GM15510 (cell line): ENCODE measurements around the gene OGFOD3.

ENCODE experiments used
- POLR2A ChIP-seq: IDR thresholded peaks from 3 replicates; pipeline ENCODE4 v1.6.1; 2011; ENCODE audit warnings: borderline replicate concordance; ENCODE audit not compliant: insufficient read length; ENCODE audit errors: extremely low read depth

Gene OGFOD3

DNA sequence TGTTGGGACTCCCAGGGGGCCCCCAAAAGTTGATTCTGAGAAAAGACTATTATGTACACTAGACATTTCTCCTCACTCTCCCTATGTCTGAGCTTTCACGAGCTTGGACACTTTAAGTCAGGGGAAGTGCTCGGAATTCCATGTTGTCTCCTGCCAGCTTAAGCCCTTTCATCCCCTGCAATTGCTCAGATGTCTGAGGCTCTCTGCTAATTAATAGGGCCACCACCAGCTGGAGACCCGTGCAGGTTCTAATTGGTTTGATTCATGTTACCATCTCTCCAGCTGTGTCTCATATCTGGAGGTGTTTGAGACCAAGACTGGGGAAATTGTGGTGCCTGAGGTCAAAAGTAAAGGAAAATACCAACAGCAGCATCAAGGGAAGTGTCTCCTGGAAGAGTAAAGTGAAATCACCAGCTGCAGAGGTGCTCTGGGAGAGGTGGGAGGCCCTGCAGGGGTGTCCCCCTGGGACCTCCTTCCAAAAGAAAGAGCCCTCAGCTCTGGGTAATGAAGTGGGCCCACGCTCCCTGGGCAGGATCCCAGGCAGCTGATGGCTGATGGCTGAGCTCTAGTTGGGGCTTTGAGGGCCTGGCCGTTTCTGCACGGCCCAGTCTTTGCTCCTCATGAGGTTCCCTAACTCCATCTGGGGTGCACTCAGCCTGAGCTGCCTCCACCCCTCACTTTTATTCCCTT, 52.6 kb downstream of the OGFOD3 start:
- TF ChIP-seq POLR2A, result no peak

- no peak for TF ChIP-seq POLR2A
These were observed 56.3 kb downstream of the OGFOD3 start for GRCh38 chr17:82361885-82362633.

GRCh38 chr17:82358465-82359350, 59.7 kb downstream of the OGFOD3 start, which contains the start of gene TEX19:
Gene TEX19, plus strand, starts transcription at chr17:82359247. Its CDS starts 2,904 bp downstream, at chr17:82362151.
- TF ChIP-seq POLR2A, result no peak

GRCh38 chr17:82357394-82357793, 61.0 kb downstream of the OGFOD3 start:
- TF ChIP-seq POLR2A, result no peak

DNA sequence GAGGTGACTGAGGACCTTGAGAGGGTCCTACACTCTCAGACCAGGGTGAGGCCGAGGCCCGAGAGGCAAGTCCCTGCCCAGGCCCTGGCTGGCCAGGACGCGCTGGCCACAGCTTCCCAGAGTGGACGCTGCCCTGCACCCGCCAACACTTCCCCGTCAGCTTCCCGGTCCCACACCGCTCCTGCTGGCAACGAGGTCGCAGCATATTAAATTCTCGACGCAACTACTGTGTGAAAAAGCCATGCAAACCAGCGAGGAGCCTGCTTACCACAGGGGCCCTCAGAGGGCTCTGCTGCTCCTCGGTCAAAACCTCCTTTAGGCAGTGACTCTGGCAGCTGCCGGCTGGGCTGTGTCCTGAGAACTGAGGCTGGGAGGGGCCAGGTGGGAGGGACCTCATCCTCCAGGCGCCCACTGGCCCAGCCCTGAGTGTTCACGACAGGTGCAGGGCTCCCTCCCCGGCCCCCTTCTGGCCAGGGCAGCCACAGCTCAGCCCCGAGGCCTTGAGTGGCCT, 61.5 kb downstream of the OGFOD3 start:
- TF ChIP-seq POLR2A, result no peak

GRCh38 chr17:82355770-82356427, 62.5 kb downstream of the OGFOD3 start:
- no peak for TF ChIP-seq POLR2A

- TF ChIP-seq POLR2A, result no peak
These were observed 63.5 kb downstream of the OGFOD3 start for GRCh38 chr17:82354804-82355308.

DNA sequence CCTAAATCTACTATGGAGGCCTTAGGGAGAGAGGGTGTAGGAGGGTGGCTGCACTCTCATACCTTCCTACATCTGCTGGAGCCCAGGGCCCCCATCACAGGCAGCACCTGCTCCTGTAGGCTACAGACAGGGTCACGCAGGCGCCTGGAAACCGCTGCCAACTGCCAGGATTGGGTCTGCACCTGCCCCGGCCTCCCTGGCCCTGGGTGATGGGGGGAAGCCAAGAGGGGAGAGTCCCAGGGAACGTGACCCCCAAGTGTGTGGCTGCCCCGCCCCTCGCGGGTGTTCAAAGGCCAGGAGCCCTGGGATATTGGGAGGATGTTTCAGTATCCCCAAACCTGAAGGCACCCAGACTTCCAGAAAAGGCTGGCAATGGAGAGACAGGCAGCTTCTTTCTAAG, 64.9 kb downstream of the OGFOD3 start:
- TF ChIP-seq POLR2A, result no peak

GRCh38 chr17:82351713-82352488, 66.5 kb downstream of the OGFOD3 start:
- TF ChIP-seq POLR2A, result no peak

- TF ChIP-seq POLR2A, result no peak
These were observed 67.1 kb downstream of the OGFOD3 start for GRCh38 chr17:82351254-82351712.

DNA sequence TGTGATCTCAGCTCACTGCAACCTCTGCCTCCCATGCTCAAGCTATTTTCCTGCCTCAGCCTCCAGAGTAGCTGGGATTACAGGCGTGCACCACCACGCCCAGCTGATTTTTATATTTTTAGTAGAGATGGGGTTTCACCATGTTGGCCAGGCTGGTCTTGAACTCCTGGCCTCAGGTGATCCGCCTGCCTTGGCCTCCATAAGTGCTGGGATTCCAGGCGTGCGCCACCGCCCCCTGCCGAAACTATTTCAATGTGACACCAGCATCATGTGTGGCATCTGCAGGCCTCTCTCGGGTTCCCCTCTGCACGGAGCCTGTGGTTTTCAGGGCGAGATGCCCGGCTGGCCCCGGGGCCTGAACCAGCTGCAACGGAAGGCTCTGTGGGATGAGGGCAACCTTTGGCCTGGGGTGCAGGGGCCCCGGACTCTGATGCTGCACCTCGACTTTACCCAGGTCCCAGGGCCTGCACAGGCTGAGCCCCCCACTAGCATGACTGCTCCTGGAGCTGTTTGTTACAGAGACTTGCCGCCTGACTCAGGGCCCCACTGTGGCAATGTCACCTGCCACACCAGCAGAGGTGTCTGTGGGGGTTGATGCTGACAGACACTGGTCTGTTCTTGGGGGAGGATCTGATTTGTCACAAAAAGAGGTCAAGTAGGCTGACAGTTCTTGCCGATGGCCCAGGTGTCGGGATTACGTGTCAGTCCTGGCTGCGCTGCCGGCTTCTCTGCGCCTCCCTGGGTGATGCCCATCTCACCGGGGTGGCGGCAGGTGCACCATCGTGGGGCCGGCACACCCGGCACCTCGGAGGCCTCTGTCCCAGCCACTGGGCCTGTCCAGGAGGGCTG, 68.0 kb downstream of the OGFOD3 start:
- no peak for TF ChIP-seq POLR2A

- no peak for TF ChIP-seq POLR2A
These were observed 69.1 kb downstream of the OGFOD3 start for GRCh38 chr17:82349287-82349701.

- TF ChIP-seq POLR2A, result no peak
These were observed 69.5 kb downstream of the OGFOD3 start for GRCh38 chr17:82348866-82349265.

DNA sequence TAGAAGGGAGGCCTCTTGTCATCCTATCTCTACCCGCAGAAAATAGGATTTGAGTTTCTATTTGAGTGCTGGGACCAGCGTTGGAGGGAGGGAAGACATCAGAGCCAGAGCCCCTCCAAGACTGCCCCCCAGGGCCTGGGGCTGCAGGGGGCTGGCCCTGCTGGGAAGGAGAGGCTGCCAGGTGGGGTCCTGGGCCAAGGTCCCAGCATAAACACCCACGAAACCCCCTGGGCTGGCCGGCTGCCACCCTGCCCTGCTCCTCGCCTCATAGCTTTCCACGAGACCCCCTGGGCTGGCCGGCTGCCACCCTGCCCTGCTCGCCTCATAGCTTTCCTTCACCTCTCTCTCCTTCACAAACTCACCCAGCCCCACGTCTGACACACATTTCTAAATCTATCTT, 70.0 kb downstream of the OGFOD3 start:
- no peak for TF ChIP-seq POLR2A
